ENCODE results near the gene RSRC1.

The RSRC1 gene

GRCh38 chr3:158505117-158505516 is 395.2 kb downstream of the RSRC1 start:
- TF ChIP-seq CREB1 (IDR thresholded peaks at IDR 0.05; ENCODE audit: low read depth) = no peak
- no peak for TF ChIP-seq MAX (IDR thresholded peaks at IDR 0.05)
- no peak for TF ChIP-seq TEAD4 (IDR thresholded peaks at IDR 0.05)
- TF ChIP-seq NFIC (IDR thresholded peaks at IDR 0.05) = no peak
- no peak for TF ChIP-seq USF1 (IDR thresholded peaks at IDR 0.05)
- TF ChIP-seq EGR1 (IDR thresholded peaks at IDR 0.05) = no peak
- TF ChIP-seq RAD21 (IDR thresholded peaks at IDR 0.05; ENCODE audit: low read depth) = no peak
- no peak for TF ChIP-seq EP300 (IDR thresholded peaks at IDR 0.05; ENCODE audit: borderline replicate concordance)
- TF ChIP-seq ZBTB7A (IDR thresholded peaks at IDR 0.05; ENCODE audit: low read depth) = no peak
- TF ChIP-seq REST (IDR thresholded peaks at IDR 0.05; ENCODE audit: low read depth) = no peak
- TF ChIP-seq CEBPB (IDR thresholded peaks at IDR 0.05) = no peak
- no peak for TF ChIP-seq YY1 (IDR thresholded peaks at IDR 0.05; ENCODE audit: low read depth)

GRCh38 chr3:158506456-158506855 is 396.6 kb downstream of the RSRC1 start:
- TF ChIP-seq RAD21 (IDR thresholded peaks at IDR 0.05; ENCODE audit: low read depth) = no peak
- TF ChIP-seq EP300 (IDR thresholded peaks at IDR 0.05; ENCODE audit: borderline replicate concordance) = no peak

GRCh38 chr3:158508481-158508880 is 398.6 kb downstream of the RSRC1 start:
- TF ChIP-seq FOXM1 (IDR thresholded peaks at IDR 0.05; ENCODE audit: borderline replicate concordance, low read depth) (no peak), REST (IDR thresholded peaks at IDR 0.05; ENCODE audit: low read depth) (no peak), NFIC (IDR thresholded peaks at IDR 0.05) (no peak), RAD21 (IDR thresholded peaks at IDR 0.05; ENCODE audit: low read depth) (no peak), CEBPB (IDR thresholded peaks at IDR 0.05) (no peak), YY1 (IDR thresholded peaks at IDR 0.05; ENCODE audit: low read depth) (no peak), EP300 (IDR thresholded peaks at IDR 0.05; ENCODE audit: borderline replicate concordance) (no peak), TCF12 (IDR thresholded peaks at IDR 0.05; ENCODE audit: low read depth) (no peak), USF1 (IDR thresholded peaks at IDR 0.05) (no peak), TAF1 (IDR thresholded peaks at IDR 0.05; ENCODE audit: low read depth) (no peak), CREB1 (IDR thresholded peaks at IDR 0.05; ENCODE audit: low read depth) (no peak), TEAD4 (IDR thresholded peaks at IDR 0.05) (no peak), EGR1 (IDR thresholded peaks at IDR 0.05) (no peak), MAX (IDR thresholded peaks at IDR 0.05) (no peak), ZBTB7A (IDR thresholded peaks at IDR 0.05; ENCODE audit: low read depth) (no peak)

- TF ChIP-seq RAD21 (IDR thresholded peaks at IDR 0.05; ENCODE audit: low read depth) (no peak), TEAD4 (IDR thresholded peaks at IDR 0.05) (no peak), TCF12 (IDR thresholded peaks at IDR 0.05; ENCODE audit: low read depth) (no peak), EP300 (IDR thresholded peaks at IDR 0.05; ENCODE audit: borderline replicate concordance) (no peak), CEBPB (IDR thresholded peaks at IDR 0.05) (no peak), CREB1 (IDR thresholded peaks at IDR 0.05; ENCODE audit: low read depth) (no peak), MAX (IDR thresholded peaks at IDR 0.05) (no peak), REST (IDR thresholded peaks at IDR 0.05; ENCODE audit: low read depth) (no peak), USF1 (IDR thresholded peaks at IDR 0.05) (no peak), EGR1 (IDR thresholded peaks at IDR 0.05) (no peak), FOXM1 (IDR thresholded peaks at IDR 0.05; ENCODE audit: borderline replicate concordance, low read depth) (no peak), YY1 (IDR thresholded peaks at IDR 0.05; ENCODE audit: low read depth) (no peak), NFIC (IDR thresholded peaks at IDR 0.05) (no peak), TAF1 (IDR thresholded peaks at IDR 0.05; ENCODE audit: low read depth) (no peak), ZBTB7A (IDR thresholded peaks at IDR 0.05; ENCODE audit: low read depth) (no peak)
Measured at GRCh38 chr3:158509891-158510290, 400.0 kb downstream of the RSRC1 start.

Data from Ishikawa (cell line).